ENCODE measurements around the gene PRICKLE4.

Gene PRICKLE4

DNA sequence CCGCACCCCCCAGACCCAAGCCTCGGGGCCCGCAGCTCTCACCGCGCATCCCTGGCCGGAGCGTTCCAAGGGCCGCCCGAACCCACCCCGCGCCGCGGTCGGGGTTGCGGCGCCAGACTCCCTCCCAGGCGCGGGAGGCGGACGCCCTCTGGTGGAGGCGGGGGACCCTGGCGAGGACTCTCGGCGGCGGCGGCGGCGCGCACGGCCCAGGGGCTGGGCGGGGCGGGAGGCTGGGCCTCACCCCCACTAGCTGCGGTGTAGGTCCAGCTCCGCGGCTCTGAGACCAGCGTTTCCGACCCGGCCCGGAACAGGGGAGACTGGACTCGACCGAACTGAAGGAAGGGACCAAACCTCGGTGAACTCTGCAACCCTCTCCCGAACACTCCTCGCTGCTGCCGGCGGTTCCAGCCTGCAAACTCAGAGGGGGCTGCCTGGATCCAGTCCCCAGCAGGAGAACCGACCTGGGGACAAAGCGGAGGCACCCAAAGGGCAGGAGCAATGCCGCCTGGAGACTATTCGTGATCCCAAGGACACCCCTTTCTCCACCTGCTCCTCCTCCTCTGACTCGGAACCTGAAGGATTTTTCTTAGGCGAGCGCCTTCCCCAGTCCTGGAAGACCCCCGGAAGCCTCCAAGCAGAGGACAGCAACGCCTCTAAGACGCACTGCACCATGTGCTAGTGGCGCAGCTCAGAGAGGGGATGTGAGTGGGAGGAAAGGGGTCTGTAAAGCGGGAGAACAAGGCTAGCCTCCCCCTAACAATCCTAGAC lies 6.1 kb downstream of the PRICKLE4 start:
- Mint-ChIP-seq H3K4me1 (peaks cover 26% of the 10 kb centered on the region), H3K36me3 (ENCODE audit: low read depth) (peaks cover 22% of the 10 kb centered on the region), H3K9me3 (no peaks in the 10 kb centered on the region), H3K4me3 (peak overlapping the region; percentile 92 to 99 (median 93)), H3K27ac (peak overlapping the region; percentile 95 to 97 (median 96)), H3K27me3 (ENCODE audit: low read depth) (no peaks in the 10 kb centered on the region)
- TF ChIP-seq, protein P1, sequence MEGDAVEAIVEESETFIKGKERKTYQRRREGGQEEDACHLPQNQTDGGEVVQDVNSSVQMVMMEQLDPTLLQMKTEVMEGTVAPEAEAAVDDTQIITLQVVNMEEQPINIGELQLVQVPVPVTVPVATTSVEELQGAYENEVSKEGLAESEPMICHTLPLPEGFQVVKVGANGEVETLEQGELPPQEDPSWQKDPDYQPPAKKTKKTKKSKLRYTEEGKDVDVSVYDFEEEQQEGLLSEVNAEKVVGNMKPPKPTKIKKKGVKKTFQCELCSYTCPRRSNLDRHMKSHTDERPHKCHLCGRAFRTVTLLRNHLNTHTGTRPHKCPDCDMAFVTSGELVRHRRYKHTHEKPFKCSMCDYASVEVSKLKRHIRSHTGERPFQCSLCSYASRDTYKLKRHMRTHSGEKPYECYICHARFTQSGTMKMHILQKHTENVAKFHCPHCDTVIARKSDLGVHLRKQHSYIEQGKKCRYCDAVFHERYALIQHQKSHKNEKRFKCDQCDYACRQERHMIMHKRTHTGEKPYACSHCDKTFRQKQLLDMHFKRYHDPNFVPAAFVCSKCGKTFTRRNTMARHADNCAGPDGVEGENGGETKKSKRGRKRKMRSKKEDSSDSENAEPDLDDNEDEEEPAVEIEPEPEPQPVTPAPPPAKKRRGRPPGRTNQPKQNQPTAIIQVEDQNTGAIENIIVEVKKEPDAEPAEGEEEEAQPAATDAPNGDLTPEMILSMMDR (IDR thresholded peaks at IDR 0.05; ENCODE audit: unreplicated experiment in 3 of 3): peak; percentile 58 to 86 (median 74)

GRCh38 chr6:41787219-41787917 lies 6.8 kb downstream of the PRICKLE4 start, which contains the start of gene TOMM6:
Gene TOMM6, plus strand, starts transcription at chr6:41787694. Its CDS starts 4 bp downstream, at chr6:41787698.
- TF ChIP-seq, protein P1 (IDR thresholded peaks at IDR 0.05; ENCODE audit: unreplicated experiment in 3 of 3): peak; percentile 94 to 96 (median 95)
- Mint-ChIP-seq H3K36me3 (ENCODE audit: low read depth) (peaks cover 24% of the 10 kb centered on the region), H3K9me3 (no peaks in the 10 kb centered on the region), H3K27ac (peak within 1 kb of the TSS; percentile 95 to 97 (median 96)), H3K4me3 (peak within 1 kb of the TSS; percentile 92 to 99 (median 93)), H3K4me1 (peaks cover 26% of the 10 kb centered on the region), H3K27me3 (ENCODE audit: low read depth) (no peaks in the 10 kb centered on the region)

GRCh38 chr6:41789390-41789724 lies 8.8 kb downstream of the PRICKLE4 start:
- TF ChIP-seq, protein P1 (IDR thresholded peaks at IDR 0.05; ENCODE audit: unreplicated experiment in 3 of 3): no peak
- Mint-ChIP-seq H3K27ac (peak overlapping the region; percentile 25 to 76 (median 68)), H3K36me3 (ENCODE audit: low read depth) (peaks cover 27% of the 10 kb centered on the region), H3K4me3 (peak overlapping the region; percentile 92 to 99 (median 93)), H3K27me3 (ENCODE audit: low read depth) (no peaks in the 10 kb centered on the region), H3K9me3 (no peaks in the 10 kb centered on the region), H3K4me1 (peaks cover 18% of the 10 kb centered on the region)

DNA sequence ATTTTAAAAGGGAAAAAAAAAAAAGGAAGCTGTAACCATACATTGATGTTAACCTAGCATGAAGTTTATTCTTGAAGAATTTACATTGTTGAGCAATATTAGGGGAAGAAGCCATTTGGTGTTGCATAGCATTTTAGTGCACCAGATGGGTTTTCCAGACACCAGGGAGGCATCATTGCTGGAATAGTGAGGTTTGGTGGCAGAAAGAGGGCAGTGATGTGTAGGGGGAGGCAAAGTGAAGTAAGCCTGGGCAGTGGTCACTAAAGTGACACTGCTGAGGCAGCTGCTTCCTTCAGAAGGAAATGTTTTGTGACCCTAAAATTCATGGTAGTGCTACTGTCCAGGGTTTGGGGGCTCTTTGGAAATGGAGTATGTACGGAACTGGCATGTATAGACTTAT lies 9.5 kb downstream of the PRICKLE4 start:
- H3K4me1 Mint-ChIP-seq: peaks cover 15% of the 10 kb centered on the region
- TF ChIP-seq, protein P1 (IDR thresholded peaks at IDR 0.05; ENCODE audit: unreplicated experiment in 3 of 3): no peak
- H3K27ac Mint-ChIP-seq: no peak overlapping the region

DNA sequence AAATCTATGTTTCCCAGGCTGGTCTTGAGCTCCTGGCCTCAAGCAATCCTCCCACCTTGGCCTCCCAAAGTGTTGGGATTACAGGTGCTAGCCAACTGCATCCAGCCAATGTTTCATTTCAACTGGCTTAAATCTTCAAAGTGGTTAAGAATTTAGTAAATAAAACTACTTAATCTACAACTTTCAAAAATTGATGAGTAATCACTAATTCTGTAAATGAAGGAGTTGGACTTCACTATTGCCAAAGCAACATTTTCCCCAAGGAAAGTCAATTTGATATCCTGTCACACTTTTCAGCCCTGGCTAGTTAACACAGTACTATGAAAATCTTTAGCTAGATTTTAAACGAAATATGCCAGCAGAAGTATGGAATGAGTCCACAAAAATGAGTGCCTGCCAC lies 10.7 kb downstream of the PRICKLE4 start:
- peaks cover 9% of the 10 kb centered on the region for H3K4me1 Mint-ChIP-seq
- peaks cover 27% of the 10 kb centered on the region for H3K36me3 Mint-ChIP-seq (ENCODE audit: low read depth)
- H3K27me3 Mint-ChIP-seq (ENCODE audit: low read depth): no peaks in the 10 kb centered on the region
- no peak overlapping the region for H3K27ac Mint-ChIP-seq
- H3K9me3 Mint-ChIP-seq: no peaks in the 10 kb centered on the region
- H3K4me3 Mint-ChIP-seq: no peak overlapping the region
- TF ChIP-seq, protein P1 (IDR thresholded peaks at IDR 0.05; ENCODE audit: unreplicated experiment in 3 of 3): no peak

More for the DNA sequence above, 9.5 kb downstream of the PRICKLE4 start:
- peaks cover 27% of the 10 kb centered on the region for H3K36me3 Mint-ChIP-seq (ENCODE audit: low read depth)
- H3K4me3 Mint-ChIP-seq: peak overlapping the region; percentile 50 to 92 (median 62)
- no peaks in the 10 kb centered on the region for H3K9me3 Mint-ChIP-seq
- no peaks in the 10 kb centered on the region for H3K27me3 Mint-ChIP-seq (ENCODE audit: low read depth)

Measured in nephron (organoid).